BJ (cell line): ENCODE data around the gene TMSB10. TPM values are rescaled to one million over a fixed set of nuclear protein-coding genes. Genes with fewer than 3 reads are reported as not detected.
A peak's percentile ranks its signal among the peaks of the same experiment; 100 is the strongest.

Experiments
- CTCF ChIA-PET: fragments of 350-600 bp; formaldehyde crosslinking; extraction: SDS; loops from one replicate; lab custom pipeline; 2021; ENCODE audit warnings: antibody characterized with exemption, inconsistent platforms; lab: Yijun Ruan, JAX
- POLR2A ChIA-PET: fragments of 300-600 bp; sonication (Branson Sonifier 250); formaldehyde crosslinking; extraction: SDS; loops from one replicate; lab custom pipeline; 2021; ENCODE audit warnings: antibody characterized with exemption; lab: Charles Lee
- DNase-seq: peaks from one replicate; pipeline ENCODE4 v3.0.0-alpha.2; 2011; ENCODE audit warnings: low read depth
- H3K27me3 ChIP-seq: 2 replicates; pipeline ENCODE4 v1.6.0; 2011; ENCODE audit warnings: low read length; ENCODE audit not compliant: control insufficient read depth, insufficient read depth
- H3K36me3 ChIP-seq: 2 replicates; pipeline ENCODE4 v1.5.1; 2011; ENCODE audit warnings: low read length; ENCODE audit not compliant: control insufficient read depth, insufficient read depth
- H3K4me3 ChIP-seq: 2 replicates; pipeline ENCODE4 v1.5.1; 2011; ENCODE audit warnings: low read depth, mild to moderate bottlenecking, control low read depth, low read length
- CTCF ChIP-seq: IDR thresholded peaks from 2 replicates; pipeline ENCODE4 v1.5.1; 2011; ENCODE audit warnings: low read depth, mild to moderate bottlenecking, control low read depth, inconsistent platforms, low read length, moderate library complexity; ENCODE audit not compliant: insufficient read depth
- polyA minus RNA-seq: library from RNA; depleted of rRNA, polyadenylated mRNA; stranded (reverse); fragments of >200 nt; gene quantifications from 2 replicates; pipeline ENCODE4 v1.2.3, GENCODE V29; 2011; rRNA and poly(A)+ RNA removed
- polyA plus RNA-seq: library from polyadenylated mRNA; depleted of rRNA; stranded (reverse); fragments of >200 nt; gene quantifications from 2 replicates; pipeline ENCODE4 v1.2.3, GENCODE V29; 2011; rRNA removed

The TMSB10 gene
- 2,234 and 3,073 TPM in 2 replicates for polyA plus RNA-seq
- polyA minus RNA-seq: 333 and 339 TPM in 2 replicates

DNA sequence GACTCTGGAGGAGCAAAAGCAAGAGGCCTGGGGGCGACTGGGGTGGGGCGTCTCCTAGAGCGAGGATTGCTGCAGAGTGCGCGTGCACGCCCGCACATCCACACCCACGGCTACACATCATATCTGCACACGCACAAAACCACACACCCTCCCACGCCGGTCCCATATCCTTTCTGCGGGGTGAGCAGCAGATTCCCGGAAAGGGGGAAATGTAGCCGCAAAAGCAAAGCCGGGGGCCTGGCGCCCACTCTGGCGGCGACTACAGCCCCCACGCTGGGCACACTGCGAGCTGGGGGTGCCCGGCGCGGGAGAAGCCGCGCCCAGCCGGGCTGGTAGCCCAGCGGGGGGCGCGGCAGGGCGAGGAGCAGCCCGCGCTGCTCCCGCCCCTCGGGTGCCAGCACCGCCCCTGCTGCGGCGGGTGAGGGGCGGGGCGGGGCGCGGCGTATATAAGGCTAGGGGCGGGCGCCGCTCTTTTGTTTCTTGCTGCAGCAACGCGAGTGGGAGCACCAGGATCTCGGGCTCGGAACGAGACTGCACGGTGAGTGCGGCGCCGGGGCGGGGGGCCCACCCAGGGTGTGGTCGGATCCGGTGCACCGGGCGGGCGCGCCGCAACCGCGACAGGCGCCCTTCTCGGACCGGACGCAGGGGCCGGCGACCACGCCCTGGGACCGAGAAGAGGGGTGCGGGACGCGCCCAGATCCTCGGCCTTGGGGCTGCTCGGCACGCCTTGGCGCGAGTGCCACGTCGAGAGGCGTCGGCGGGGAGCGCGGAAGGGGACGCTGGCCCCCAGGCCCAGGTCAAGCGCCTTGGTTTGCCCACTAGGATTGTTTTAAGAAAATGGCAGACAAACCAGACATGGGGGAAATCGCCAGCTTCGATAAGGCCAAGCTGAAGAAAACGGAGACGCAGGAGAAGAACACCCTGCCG lies at the start of gene TMSB10:
TMSB10 (plus strand) TSS at position 476 of the 927 bp plus-strand sequence.
- ChIA-PET POLR2A (interaction anchor here (0.7 kb wide), 1 partner anchor 99 kb away, joined by 3 read pairs; no protein-coding TSS in a partner anchor), CTCF (interaction anchor here (3.3 to 5.5 kb wide), 2 partner anchors 20 kb away, joined by 23 to 30 read pairs; no protein-coding TSS in a partner anchor)
- H3K36me3 ChIP-seq: peaks cover 5% of the 10 kb centered on the region
- DNase-seq: no peak
- no peaks in the 10 kb centered on the region for H3K27me3 ChIP-seq
- no peak for TF ChIP-seq CTCF
- H3K4me3 ChIP-seq: peak within 1 kb of the TSS; percentile 80

GRCh38 chr2:84855731-84856130 lies 49.7 kb upstream of the TMSB10 start:
- no peaks in the 10 kb centered on the region for H3K36me3 ChIP-seq
- no peaks in the 10 kb centered on the region; the same call in 1 of the 2 replicates for H3K27me3 ChIP-seq
- H3K4me3 ChIP-seq: no peak overlapping the region
- ChIA-PET CTCF (no interaction called here), POLR2A (no interaction called here)
- no peak for TF ChIP-seq CTCF
- DNase-seq: no peak

DNA sequence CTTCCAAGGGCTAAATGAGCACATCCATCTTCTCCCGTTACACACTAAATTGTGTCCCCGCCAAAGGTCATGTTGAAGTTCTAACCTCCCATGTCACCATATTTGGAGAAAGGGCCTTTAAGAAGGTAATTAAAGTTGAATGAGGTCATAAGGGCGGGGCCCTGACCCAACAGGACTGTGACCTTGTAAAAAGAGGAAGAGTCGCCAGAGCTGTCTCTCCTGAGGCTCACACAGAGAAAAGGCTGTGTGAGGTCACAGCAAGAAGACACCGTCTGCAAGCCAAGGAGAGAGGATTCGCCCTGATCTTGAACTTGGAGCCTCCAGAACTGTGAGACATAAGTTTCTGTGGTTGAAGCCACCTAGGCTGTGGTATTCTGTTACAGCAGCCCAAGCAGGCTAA lies 48.7 kb upstream of the TMSB10 start:
- TF ChIP-seq CTCF: no peak
- Histone ChIP-seq H3K36me3 (no peaks in the 10 kb centered on the region), H3K27me3 (no peaks in the 10 kb centered on the region; the same call in 1 of the 2 replicates), H3K4me3 (no peak overlapping the region)
- no peak for DNase-seq
- POLR2A ChIA-PET: no interaction called here
- CTCF ChIA-PET: interaction anchor here (0.6 to 1.5 kb wide), 2 partner anchors 19 to 176 kb away, joined by 3 read pairs; no protein-coding TSS in a partner anchor

DNA sequence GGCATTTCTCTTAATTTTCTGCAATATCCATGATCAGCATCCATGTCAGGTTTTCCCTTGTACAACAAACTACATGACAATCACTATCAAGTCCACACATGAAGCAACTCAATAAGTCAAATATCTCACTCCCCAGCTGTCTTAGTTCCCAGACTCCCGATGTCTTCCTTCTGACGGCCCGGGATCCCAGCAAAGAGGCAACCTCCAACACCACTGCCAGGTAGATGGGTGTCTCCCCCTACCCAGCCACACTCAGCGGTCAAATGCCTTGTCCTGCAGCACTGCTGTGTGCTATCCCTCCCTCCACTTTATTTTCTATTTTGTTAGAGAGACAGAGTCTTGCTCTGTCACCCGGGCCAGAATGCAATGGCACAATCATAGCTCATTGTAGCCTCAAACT lies 47.9 kb upstream of the TMSB10 start:
- H3K4me3 ChIP-seq: no peak overlapping the region
- DNase-seq: no peak
- no peaks in the 10 kb centered on the region; the same call in 1 of the 2 replicates for H3K27me3 ChIP-seq
- CTCF ChIA-PET: interaction anchor here (1.1 to 1.7 kb wide), 7 partner anchors 8 to 360 kb away, joined by 3 to 6 read pairs (median 4); no protein-coding TSS in a partner anchor
- H3K36me3 ChIP-seq: no peaks in the 10 kb centered on the region
- TF ChIP-seq CTCF: no peak
- POLR2A ChIA-PET: no interaction called here

DNA sequence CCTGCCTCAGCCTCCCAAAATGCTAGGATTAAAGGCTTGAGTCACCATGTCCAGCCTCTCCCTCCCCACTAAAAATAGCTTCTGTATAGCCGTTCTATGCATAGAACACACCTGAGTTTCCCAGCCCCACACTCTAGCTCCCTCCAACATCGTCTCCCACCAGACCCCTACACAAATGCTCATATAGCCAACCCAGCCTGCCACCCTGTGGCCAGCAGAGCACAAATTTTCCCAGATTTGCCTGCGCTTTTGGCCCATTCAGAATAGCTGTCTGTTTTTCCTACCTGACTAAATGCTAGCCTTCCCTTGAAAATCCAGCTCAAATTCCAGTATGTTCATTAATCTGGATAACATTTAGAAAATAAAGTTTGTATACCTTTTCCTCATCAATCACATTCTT lies 47.3 kb upstream of the TMSB10 start:
- no peak for DNase-seq
- CTCF ChIA-PET: interaction anchor here (1.1 to 1.7 kb wide), 7 partner anchors 9 to 361 kb away, joined by 3 to 6 read pairs (median 4); no protein-coding TSS in a partner anchor
- Histone ChIP-seq H3K36me3 (no peaks in the 10 kb centered on the region), H3K27me3 (no peaks in the 10 kb centered on the region; the same call in 1 of the 2 replicates), H3K4me3 (no peak overlapping the region)
- peak; percentile 35; the same call in 1 of the 2 replicates for TF ChIP-seq CTCF
- POLR2A ChIA-PET: no interaction called here
